HG02763 (cell line): ENCODE data around the gene HNRNPAB.
"Not testable (repeated sequence)": the region's sequence is repeated elsewhere in the genome, so short reads cannot be mapped to it uniquely, and the experiment has no call there.

Source experiments
- ATAC-seq: cut with Tn5 transposase; IDR thresholded peaks from one replicate; pipeline ENCODE4 v1.9.1; 2021; ENCODE audit warnings: mild to moderate bottlenecking, moderate library complexity; ENCODE audit not compliant: unreplicated experiment

Gene HNRNPAB

DNA sequence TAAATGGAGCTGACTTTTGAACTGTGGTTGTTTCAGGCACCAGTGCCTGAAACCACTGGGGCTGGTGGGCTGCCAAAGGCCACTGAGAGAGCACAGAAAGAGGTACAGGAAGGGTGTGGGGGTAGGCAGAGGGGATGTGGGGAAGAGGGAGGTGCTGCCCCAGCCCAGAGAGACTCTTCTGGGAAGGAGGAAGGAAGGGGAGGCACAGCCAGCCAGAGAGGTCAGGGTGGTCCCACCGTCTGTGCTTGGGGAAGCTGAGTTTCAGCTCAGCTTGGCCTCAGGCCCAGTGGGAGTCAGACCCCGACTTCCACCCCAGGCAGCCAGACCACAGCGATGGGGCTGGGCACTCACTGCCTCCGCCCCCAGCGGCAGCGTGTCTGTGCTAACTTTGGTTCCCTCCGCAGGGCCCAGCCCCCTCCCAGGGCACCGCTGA lies 36.9 kb downstream of the HNRNPAB start:
- peak; percentile 34 for ATAC-seq

DNA sequence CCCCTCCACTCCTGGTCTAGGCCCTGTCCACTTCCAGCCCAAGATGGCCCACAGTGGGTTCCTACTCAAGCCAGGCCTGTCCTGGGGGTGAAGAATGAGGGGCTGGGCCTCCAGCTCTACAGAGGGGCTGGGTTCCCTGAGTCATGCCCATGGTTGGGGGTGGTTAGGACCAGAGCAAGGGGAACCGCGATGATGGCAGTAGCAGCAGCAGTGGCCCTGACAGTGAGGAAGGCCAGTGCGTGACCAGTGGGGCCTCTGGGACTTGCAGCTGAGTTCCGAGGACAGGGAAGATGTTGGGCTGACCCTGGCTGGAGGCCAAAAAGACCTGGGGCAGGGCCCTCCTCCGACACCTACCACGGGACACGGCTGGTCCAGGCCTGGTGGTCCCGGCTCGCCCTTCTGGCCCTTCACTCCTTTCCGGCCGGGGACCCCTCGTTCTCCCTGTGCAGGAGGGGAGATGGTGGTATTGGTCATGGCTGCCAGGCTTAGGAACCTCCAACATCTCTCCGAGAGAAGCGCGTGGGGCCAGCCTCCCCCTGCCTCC lies 37.4 kb downstream of the HNRNPAB start:
- ATAC-seq = no peak

DNA sequence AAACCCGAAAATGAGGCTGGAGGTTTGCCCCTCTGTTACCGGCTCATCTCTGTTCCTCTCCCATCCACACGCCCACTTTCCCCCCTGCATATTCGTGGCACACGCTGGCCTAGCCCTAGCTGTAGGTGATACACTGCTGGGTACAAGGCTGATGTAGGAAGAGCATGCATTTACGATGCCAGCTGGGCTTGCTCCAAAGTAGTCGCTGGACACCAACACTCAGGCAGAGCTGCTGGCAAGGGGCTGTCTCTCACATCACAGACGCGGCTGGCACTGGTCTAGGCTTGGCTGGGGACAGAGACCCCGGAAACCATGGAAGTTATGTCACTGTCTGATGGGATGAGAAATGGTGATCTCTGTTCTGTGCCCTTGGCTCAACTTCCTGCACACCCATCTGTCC lies 38.1 kb downstream of the HNRNPAB start:
- no peak for ATAC-seq

DNA sequence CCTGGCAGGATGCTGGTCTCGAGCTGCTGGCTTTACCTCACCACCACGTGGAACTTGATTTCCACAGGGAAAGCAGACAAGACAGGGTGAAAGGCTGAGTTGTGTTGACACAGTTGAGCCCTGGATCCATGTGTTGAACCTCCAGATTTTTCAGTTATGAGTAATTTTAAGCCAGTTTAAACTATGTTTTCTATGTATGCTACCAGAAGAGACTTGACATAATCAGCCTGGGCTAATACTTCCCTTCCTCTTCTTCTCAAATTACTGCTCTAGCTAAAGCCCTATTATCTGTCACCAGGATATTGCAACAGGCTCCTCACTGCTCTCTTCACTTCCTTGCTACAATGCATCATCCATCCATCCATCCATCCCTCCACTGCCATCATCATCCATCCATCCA lies 40.2 kb downstream of the HNRNPAB start:
- no peak for ATAC-seq

DNA sequence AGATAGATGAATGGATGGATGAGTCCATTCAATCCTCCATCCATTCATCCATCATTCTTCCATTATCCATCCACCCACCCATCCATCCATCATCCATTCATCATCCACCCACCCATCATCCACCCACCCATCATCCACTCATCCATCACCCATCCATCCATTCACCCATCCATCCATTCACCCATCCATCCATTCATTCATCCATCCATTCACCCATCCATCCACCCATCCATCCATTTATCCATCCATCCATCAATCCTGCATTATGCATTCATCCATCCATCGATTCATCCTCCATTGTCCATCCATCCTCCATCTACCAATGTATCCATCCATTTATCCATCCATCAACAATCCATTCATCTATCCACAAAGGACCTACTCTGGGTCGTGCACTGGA lies 41.1 kb downstream of the HNRNPAB start:
- ATAC-seq = no peak

DNA sequence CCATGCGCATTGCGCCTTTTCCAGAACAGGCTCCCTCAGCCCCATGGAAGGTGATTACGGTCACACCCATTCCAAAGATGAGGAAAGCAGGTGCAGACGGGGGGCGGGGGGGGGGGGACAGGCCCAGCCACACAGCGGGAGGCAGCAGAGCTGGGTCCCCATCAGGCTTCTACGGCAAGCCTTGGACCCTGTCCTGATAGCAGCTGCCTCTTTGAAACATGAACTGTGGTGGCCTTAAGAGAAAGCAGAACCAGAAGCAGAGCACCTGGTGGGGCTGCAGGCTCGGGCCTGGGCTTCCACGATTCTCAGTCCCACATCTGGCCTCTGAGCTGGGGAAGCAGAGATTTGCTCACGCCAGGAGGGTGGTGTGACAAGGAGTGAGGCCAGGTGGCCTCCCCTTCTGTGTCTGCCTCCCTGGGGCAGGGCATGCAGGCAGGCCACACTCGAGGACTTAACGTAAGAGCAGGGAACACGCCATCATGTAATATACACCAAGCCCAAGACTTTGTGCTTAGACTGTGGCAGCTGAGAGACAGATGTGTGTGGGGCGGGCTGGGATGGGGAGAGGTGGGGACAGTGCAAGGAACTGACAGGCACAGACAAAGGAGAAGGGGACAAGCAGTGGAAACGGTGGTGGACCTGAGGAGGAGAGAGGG lies 42.4 kb downstream of the HNRNPAB start:
- no peak for ATAC-seq

DNA sequence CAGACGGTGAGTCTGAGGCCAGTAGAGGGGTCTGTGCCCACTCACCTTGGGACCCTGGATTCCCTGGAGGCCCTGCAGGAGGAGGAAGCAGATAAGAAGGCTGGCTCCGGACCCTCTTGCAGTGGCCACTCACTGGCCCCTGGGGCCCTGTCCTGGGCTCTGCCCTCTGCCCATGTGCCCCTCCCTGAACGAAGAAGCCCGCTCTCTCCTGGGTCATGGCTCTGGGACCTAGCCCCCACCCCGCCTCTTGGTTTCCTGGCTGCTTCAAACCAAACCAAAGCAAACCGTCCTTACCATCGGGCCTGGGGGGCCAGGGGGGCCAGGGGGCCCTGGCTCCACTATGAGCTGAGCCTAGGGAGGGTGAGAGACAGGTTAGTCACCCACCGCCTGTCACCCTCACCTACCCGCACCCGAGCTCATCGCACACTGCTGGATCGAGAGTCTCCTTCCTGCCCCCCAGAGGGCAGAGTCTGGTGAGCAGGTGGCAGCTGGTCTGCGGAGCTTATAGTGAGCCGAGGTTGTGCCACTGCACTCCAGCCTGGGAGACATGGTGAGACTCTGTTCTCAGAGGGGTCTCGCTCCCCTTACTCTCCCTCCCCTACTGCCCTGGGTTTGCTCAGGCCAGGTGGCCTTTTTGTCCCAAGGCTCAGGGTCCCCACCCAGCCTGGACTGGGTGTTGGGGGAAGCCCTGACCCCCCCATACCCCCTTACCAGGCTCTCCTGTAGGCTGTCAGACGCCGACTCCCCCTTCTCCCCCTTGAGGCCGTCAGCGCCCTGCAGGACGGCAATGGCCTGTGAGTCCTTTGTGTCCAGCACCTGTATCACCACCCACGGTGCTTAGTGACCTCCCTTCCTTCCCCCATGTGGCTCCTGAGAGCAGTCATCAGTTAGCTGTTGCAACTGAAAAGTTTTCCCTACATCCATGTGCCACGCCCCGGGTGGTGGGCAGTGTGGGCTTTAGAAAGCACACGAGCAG lies 43.4 kb downstream of the HNRNPAB start:
- no peak for ATAC-seq

DNA sequence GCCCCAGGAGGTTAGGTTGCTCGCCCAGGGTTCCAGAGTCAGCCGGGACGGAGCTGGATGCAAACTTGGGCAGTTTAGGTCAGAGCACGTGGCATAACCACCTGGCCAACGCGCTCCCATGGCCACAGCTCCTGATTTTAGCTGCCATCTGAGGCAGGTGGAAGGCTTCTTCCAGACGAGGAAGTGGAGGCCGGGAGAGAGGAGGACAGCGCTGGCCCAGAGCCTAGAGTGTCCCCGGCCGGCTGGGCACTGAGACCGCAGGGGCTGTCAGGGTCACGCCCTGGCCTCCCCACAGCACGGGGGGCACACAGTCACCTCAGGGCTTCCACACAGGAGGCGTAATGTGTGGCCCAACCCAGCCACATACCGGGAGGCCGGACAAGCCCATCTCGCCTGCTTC lies 44.4 kb downstream of the HNRNPAB start:
- ATAC-seq = no peak

DNA sequence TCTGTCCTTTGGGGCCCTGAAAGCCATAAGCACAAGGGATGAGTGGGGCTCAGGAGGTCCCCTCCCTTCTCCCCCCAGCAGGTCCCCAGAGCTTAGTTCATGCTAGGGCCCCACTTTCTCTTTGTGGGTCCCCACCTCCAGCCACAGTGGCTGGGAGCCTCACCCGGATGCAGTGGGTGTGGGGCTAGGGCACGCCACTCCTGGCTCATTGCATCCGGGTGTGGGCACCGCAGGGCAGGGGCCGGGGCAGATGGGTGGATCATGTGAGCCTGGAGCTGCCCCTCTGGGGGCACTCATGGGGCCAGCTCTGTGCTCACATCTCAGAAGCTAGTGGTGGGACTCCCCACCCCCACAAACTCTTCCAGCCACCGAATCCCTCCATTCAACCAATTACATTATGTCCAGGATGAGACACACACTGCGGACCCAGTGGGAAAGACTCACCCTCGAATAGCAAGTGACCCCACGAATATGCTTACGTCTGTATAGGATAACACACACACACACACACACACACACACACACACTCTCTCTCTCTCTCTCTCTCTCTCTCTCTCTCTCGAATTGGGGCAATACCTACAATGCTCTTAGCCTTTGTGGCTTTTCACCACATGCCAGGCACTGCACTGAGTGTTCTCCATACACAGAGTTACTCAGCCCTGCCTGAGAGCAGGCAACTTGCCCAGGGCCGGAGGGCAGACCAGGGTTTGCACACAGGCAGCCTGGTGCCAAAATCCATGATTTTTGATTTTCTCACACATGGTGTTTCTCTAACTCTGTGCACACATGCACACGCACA lies 45.1 kb downstream of the HNRNPAB start:
- ATAC-seq = no peak

DNA sequence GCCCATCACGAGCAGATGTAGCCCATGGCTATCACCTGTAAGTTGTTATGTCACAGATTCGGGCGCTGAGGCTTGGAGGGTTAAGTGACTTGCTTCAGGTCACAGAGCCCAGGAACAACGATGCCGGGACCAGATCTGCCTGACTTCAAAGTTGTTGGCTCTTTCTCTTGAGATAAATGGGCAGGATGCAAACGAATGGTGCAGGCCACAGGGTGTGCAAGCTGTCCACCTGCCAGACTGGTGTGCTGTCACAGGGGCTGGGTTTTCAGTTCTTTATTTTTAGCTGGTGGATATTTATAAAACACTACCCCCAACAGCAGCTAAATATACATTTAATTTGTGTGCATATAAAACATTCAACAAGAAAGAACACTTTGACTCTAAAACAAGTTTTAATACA lies 45.9 kb downstream of the HNRNPAB start:
- no peak for ATAC-seq

DNA sequence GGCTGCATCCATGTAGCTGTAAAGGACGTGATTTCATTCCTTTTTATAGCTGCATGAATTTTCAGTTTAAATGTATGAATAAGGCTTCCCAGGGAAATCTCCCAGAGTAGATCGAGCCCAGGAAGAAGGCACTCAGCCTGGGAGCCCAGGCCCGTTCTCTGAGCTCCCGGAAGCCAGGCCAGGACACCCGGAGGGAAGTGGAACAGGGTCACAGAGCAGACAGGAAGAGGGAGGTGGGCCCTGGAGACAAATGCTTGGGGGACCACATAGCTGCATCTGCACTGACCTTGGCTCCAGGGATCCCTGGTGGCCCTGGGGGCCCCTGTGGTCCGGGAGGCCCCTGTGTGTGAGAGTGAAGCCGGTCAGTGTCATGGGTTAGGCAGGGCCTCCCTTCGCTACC lies 47.9 kb downstream of the HNRNPAB start:
- no peak for ATAC-seq

DNA sequence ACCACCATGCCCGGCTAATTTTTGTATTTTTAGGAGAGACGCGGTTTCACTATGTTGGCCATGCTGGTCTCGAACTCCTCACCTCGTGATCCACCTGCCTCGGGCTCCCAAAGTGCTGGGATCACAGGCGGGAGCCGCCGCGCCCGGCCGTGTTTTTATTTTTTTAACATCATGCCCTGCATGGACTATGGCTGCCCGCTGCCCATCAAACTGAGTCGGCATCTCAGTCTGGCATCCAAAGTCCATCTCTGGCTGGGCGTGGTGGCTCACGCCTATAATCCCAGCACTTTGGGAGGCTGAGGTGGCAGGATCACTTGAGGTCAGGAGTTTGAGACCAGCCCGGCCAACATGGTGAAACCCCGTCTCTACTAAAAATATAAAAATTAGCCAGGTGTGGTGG lies 49.3 kb downstream of the HNRNPAB start:
- ATAC-seq = not testable (repeated sequence)

DNA sequence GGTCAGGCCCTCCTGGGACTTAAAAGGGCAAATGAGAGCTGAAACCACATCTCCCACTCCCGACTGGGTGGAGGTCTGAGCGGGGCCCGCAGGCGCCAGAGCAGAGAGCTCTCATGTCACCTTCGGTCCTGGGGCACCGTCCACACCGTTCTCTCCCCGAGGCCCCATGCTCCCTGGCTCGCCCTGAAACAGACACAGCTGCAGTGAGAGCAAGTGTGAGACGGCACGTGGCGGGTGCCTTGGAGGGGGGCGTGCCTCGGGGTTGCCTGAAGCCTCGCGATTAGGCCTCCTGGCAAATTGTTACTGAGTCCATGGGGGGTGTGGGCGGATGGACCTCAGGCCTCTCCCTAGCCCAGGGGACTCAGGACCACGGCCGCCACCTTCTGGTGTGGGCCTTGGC lies 52.4 kb downstream of the HNRNPAB start:
- no peak for ATAC-seq

DNA sequence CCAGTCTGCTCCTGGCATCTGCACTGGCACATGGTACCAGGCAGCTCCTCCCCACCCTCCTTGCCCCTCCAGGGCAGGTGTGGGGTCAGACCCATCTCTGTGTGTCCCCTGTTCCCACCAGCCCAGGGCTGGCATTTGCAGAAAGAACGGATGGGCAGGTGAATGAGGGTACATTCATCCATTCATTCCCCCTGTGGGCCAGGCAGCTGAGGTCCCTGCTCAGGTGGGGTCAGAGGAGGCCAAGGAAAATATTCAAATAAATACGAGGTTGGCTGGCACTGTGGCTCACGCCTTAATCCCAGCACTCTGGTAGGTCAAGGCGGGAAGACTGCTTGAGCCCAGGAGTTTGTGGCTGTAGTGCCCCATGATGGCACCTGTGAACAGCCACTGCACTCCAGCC lies 53.3 kb downstream of the HNRNPAB start:
- no peak for ATAC-seq

DNA sequence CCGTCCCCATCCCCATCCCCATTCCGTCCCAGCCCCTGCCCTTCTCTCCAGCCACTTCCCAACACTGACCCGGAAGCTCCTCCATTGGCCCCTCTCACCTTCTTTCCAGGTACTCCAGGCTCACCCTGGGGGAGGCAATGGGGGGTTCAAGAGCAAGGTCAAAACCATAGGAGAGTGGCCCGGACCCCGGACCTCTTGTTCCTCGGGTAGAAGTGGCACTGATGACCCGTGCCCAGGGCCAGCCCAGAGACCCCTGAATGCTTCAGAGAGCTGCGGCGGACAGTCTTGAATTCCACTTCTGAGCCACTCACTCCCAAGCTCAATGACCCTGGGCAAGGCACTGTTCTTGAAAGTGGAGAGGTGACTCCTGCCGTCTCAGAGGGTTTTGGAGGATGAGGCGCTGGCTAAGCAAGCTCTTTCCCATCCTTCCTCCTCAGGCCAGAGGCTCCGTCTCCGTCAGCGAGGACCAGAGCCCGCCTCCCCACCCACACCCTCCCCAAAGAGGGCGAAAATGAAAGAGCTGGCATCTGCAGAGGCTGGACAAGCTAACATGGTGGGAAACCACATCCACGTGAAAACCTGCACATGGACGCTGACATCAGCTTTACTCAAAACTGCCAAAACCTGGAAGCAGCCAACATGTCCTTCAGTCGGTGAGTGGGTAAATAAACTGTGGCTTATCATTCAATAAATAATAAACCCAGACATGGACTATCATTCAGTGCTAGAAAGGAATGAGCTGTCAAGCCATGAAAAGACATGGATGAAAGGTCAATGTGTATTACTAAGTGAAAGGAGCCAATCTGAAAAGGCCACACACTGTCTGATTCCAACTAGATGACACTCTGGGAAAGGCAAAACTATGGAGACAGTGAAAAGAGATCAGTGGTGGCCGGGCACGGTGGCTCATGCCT lies 55.5 kb downstream of the HNRNPAB start:
- no peak for ATAC-seq
